Activated naive CD4-positive, alpha-beta T cell treated with anti-CD3 and anti-CD28 coated beads, Interleukin-2, amount 50 U/mL, for 72 hours (primary cell): ENCODE measurements around the gene CRIP1. TPM values are rescaled to one million over a fixed set of nuclear protein-coding genes. Genes with fewer than 3 reads are reported as not detected.

Source experiments
- ATAC-seq, 2 donors: fragments of 150-1000 bp; cut with Tn5 transposase; 2 replicates each; pipeline ENCODE4 v1.10.0; 2021; ENCODE audit warnings: mild to moderate bottlenecking in 2 of 2, moderate library complexity in 2 of 2
- DNase-seq, 2 donors: peaks; one replicate each; pipeline ENCODE4 v3.0.0; 2021 to 2022; ENCODE audit warnings: low spot score in 2 of 2
- H3K27ac Mint-ChIP-seq, 2 donors: one replicate each; pipeline ENCODE4 v1.8.0; 2022; ENCODE audit warnings: mild to moderate bottlenecking in 2 of 2, mixed read lengths in 2 of 2
- H3K36me3 Mint-ChIP-seq, 2 donors: one replicate each; pipeline ENCODE4 v1.8.0; 2022; ENCODE audit warnings: mixed read lengths in 2 of 2
- H3K9me3 Mint-ChIP-seq, 2 donors: one replicate each; pipeline ENCODE4 v1.8.0; 2022; ENCODE audit warnings: mixed read lengths in 2 of 2
- total RNA-seq, 2 donors: library from RNA; stranded (reverse); gene quantifications; one replicate each; pipeline ENCODE4 v1.2.3, GENCODE V29; 2022

CRIP1 gene
- total RNA-seq, 2 donors from 2014 or later, result 200 to 214 TPM

DNA sequence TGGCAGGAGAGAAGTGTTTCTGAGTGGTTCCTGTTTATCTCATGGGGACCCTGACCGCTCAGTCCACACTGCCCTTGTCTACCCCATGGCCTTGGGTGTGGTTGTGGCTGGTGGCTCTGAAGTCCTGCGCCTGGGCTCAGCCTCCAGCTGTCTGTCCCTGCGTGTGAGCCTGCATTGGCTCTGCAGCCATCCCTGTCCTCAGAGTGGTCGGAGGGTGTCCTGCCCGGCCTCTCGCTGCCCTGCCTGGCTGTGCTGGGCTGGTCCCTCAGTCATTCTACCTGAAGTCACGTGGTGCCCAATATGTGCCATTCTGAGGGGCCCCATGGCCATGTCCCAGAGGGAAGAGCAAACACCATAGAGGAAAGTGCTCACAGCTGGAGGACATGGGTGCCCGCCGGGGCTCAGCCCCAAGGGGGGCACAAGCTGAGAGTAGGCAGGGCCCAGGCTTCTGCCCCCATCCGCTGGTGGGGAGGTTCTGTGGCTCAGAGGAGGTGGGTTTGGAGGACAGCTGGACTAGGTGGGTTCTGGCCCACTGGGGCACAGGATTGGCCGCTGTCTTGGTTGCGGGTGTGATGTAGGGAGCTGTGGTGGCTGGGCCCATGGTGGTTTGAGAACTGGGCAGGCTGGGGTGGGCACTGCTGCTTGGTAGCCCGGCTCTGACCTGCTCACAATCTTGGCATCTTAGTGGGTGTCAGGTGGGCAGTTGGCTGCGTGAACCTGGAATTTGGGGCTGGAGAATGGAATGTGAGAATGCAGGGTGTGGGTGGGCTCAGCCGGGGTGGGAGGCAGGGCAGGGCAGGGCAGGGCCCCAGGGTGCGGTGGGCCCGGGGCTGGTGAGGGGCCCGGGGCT is 16.0 kb downstream of the CRIP1 start:
- no peaks in the 10 kb centered on the region for H3K36me3 Mint-ChIP-seq
- no peak for DNase-seq
- H3K9me3 Mint-ChIP-seq, result no peaks in the 10 kb centered on the region
- ATAC-seq, result no peak
- H3K27ac Mint-ChIP-seq, result peak overlapping the region; percentile 19 to 29

- Mint-ChIP-seq H3K9me3 (no peaks in the 10 kb centered on the region), H3K36me3 (no peaks in the 10 kb centered on the region)
Observed at GRCh38 chr14:105503296-105503640, 16.6 kb downstream of the CRIP1 start.

DNA sequence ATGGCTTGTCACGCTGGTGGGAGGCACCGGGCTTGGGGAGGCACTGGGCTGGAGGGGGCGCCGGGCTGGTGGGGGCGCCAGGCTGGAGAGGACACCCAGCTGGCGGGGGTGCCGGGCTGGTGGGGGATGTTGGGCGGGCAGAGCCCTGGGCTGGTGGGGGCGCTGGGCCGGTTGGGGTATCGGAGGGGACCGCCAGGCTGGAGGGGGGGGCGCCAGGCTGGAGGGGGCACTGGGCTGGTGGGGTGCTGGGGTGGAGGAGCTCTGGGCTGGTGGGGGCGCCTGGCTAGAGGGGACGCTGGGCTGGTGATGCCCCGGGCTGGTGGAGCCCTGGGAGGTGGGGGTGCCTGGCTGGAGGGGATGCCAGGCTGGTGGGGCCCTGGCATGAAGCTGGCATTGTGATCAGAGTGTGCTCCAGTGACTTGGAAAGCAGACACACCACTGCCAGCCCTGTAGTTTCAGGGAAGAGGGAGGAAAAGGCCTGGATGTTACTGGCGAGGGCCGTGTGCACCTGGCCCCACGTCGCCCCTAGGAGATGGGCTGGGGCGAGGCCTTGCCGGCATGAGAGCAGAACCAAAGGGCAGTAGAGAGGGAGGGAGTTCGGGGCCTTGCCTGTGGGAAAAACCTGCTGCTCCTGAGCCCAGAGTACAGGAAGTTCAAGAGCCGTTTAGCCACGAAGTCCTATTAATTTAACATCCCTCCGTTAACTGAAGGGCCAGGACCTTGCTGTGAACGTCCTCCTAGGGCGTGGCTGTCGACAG is 17.4 kb downstream of the CRIP1 start:
- Mint-ChIP-seq H3K9me3 (no peaks in the 10 kb centered on the region), H3K27ac (no peak overlapping the region), H3K36me3 (no peaks in the 10 kb centered on the region)
- no peak for DNase-seq
- no peak for ATAC-seq

More at GRCh38 chr14:105503296-105503640, 16.6 kb downstream of the CRIP1 start:
- no peak for ATAC-seq
- H3K27ac Mint-ChIP-seq, result no peak overlapping the region
- no peak for DNase-seq

GRCh38 chr14:105505101-105505500 is 18.4 kb downstream of the CRIP1 start:
- no peak overlapping the region for H3K27ac Mint-ChIP-seq
- no peaks in the 10 kb centered on the region for H3K36me3 Mint-ChIP-seq
- no peak for DNase-seq
- ATAC-seq, result no peak
- no peaks in the 10 kb centered on the region for H3K9me3 Mint-ChIP-seq

DNA sequence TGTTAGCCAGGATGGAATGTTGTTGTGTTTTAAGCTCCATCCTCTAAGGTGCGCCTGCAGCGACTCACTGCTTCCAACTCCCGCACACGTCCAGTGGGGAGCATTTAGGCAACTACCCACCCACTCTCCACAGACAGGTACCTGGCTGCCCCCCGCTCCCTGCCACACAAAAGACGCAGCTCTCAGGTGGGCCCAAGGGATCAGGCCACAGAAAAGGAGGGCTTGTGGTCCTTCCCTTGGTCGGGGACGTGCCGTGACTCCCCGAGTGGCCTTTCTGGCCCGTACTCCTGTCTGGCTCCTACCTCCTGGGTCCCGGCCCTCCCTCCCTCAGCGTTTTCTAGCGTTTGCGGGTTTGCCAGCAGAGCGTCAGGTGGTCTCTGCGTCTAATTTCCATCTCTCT is 20.6 kb downstream of the CRIP1 start:
- Mint-ChIP-seq H3K27ac (no peak overlapping the region), H3K36me3 (no peaks in the 10 kb centered on the region), H3K9me3 (no peaks in the 10 kb centered on the region)
- no peak for ATAC-seq
- no peak for DNase-seq

GRCh38 chr14:105508069-105508468 is 21.4 kb downstream of the CRIP1 start:
- ATAC-seq (no peak), DNase-seq (no peak)
- Mint-ChIP-seq H3K36me3 (no peaks in the 10 kb centered on the region), H3K9me3 (no peaks in the 10 kb centered on the region), H3K27ac (no peak overlapping the region)

DNA sequence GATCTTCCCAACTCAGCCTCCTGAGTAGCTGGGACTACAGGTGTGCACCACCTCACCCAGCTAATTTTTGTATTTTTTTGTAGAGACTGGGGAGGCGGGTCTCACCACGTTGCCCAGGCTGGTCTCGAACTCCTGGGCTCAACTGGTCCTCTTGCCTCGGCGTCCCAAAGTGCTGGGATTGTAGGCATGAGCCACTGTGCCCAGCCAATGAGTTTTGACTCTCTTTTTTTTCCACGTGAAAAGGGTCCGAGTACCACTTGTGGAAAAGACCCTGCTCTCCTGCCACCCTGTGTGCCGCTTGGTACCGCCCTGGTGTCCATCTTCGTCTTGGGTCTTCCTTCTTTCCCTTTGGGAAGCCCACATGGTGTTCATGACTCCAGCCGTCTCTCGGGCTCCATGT is 21.9 kb downstream of the CRIP1 start:
- Mint-ChIP-seq H3K36me3 (no peaks in the 10 kb centered on the region), H3K27ac (no peak overlapping the region), H3K9me3 (no peaks in the 10 kb centered on the region)
- DNase-seq, result no peak
- ATAC-seq, result no peak

GRCh38 chr14:105517096-105517495 is 30.4 kb downstream of the CRIP1 start:
- Mint-ChIP-seq H3K27ac (no peak overlapping the region), H3K36me3 (no peaks in the 10 kb centered on the region), H3K9me3 (no peaks in the 10 kb centered on the region)
- no peak for ATAC-seq
- DNase-seq, result no peak

DNA sequence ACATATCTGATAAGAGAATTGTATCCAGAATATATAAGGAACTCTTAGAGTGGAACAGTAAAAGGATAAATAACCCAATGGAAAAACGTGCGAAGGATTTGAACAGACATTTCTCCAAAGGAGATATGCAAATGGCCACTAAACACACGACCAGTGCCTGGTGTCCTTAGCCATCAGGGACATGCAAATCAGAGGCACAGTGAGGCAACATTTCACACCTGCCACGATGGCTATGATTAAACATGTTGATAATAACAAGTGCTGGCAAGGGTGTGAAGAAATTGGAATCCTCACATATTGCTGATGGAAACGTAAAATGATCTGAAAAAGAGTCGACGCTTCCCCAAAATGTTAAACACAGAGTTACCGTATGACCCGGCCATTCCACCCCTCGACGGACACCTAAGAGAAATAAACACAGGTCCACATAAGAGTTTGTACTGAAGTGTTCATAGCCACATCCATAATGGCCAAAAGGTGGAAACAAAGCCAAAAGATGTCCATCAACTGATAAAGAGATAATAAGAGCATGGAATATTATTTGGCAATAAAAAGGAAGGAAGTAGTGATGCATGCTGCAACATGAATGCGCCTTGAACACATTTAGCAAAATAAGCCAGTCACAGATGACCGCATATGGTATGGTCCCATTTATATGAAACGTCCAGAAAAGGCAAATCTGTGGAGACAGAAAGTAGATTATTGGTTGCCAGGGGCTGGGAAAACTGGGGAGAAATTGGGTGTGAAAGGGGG is 33.4 kb downstream of the CRIP1 start:
- ATAC-seq, result no peak

GRCh38 chr14:105525326-105525725 is 38.6 kb downstream of the CRIP1 start:
- no peak overlapping the region for H3K27ac Mint-ChIP-seq
- H3K9me3 Mint-ChIP-seq, result no peaks in the 10 kb centered on the region
- ATAC-seq, result no peak
- no peak for DNase-seq
- H3K36me3 Mint-ChIP-seq, result peaks cover 0 to 5% of the 10 kb centered on the region in 2 donors

More for the DNA sequence above, 33.4 kb downstream of the CRIP1 start:
- Mint-ChIP-seq H3K9me3 (no peaks in the 10 kb centered on the region), H3K27ac (no peak overlapping the region), H3K36me3 (no peaks in the 10 kb centered on the region)
- no peak for DNase-seq

- peak; percentile 6 to 59 for ATAC-seq
- Mint-ChIP-seq H3K27ac (peak within 1 kb of the TSS; percentile 72 to 88), H3K9me3 (no peaks in the 10 kb centered on the region), H3K36me3 (peaks cover 0 to 5% of the 10 kb centered on the region in 2 donors)
- peak in 1 of 2 donors; percentile 51 for DNase-seq
Observed at GRCh38 chr14:105525861-105526775, 39.4 kb downstream of the CRIP1 start, which contains the start of gene TMEM121. Gene TMEM121, plus strand, starts transcription at chr14:105526583. Its CDS starts 2,252 bp downstream, at chr14:105528835.

DNA sequence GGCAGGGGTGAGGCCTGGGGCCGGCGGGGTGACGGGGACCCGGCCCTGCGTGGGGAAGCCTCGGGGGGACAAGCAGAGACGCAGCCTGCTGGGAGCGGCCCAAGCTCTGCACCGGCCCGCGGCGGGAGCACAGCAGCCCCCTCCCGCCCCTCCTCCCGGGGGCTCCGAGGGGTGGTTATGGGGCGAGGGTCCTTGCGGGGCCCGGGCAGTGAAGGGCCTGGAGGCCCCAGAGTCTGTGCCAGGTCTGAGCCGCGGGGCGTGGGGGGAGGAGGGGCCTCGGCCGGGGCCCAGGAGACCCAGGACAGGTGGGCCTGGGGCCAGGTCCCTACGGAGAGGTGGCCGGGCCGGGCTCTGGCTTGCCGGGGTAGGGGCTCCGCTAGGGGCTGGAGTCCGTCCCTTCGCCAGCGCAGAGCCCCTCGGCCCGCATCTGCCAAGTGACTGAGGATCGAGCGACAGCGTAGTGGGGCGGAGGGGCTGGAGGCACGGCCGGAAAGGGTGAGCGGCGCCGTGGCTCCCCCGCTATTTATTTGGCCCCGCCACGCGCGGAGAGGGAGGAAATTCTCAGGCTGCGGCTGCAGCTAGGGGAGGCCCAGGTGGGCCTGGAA is 40.2 kb downstream of the CRIP1 start:
- DNase-seq (no peak), ATAC-seq (peak in 1 of 2 donors; percentile 5)
- H3K36me3 Mint-ChIP-seq, result peaks cover 0 to 5% of the 10 kb centered on the region in 2 donors
- no peaks in the 10 kb centered on the region for H3K9me3 Mint-ChIP-seq
- peak overlapping the region; percentile 72 to 88 for H3K27ac Mint-ChIP-seq

DNA sequence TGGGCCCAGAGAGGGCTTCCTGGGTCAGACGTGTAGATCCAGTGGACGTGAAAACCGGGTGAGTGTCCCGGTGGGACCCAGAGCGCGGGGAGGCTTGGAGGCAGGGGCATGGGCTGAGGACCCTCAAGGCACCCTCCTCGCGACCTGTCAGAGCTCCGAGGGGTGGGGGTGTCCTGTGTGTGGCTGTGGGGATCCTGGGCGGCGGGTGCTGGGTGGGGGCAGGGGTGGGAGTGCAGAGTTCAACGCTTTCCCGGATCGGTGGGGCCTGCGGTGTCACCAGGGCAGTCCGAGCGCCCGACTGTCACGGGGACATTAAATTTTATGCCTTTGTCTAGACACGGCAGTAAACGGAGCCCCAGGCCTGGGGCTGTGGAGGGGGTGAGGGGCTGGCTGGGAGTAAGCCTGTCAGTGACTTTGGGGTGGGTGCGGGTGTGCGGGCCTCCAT is 40.7 kb downstream of the CRIP1 start:
- Mint-ChIP-seq H3K27ac (peak overlapping the region; percentile 72 to 88), H3K9me3 (no peaks in the 10 kb centered on the region), H3K36me3 (peaks cover 0 to 5% of the 10 kb centered on the region in 2 donors)
- no peak for ATAC-seq
- DNase-seq, result no peak

GRCh38 chr14:105527826-105528585 is 41.3 kb downstream of the CRIP1 start:
- no peaks in the 10 kb centered on the region for H3K9me3 Mint-ChIP-seq
- H3K36me3 Mint-ChIP-seq, result peaks cover 0 to 5% of the 10 kb centered on the region in 2 donors
- DNase-seq (peak; percentile 83 to 90), ATAC-seq (peak; percentile 67 to 79)
- peak overlapping the region; percentile 36 to 72 for H3K27ac Mint-ChIP-seq
